HUES64 (cell line): Measurements from ENCODE around the gene ABITRAM.
A peak's percentile ranks its signal among the peaks of the same experiment; 100 is the strongest.

Experiments
- H3K27ac ChIP-seq: 2 replicates; pipeline ENCODE4 v1.7.0; 2013; ENCODE audit warnings: low read depth, low read length, inconsistent platforms
- H3K27me3 ChIP-seq: 2 replicates; pipeline ENCODE4 v1.6.1; 2013; ENCODE audit warnings: mild to moderate bottlenecking, low read length; ENCODE audit not compliant: insufficient read depth
- H3K36me3 ChIP-seq: 2 replicates; pipeline ENCODE4 v1.6.1; 2013; ENCODE audit warnings: mild to moderate bottlenecking, low read length; ENCODE audit not compliant: insufficient read depth
- H3K4me1 ChIP-seq: 2 replicates; pipeline ENCODE4 v1.6.1; 2013; ENCODE audit warnings: mild to moderate bottlenecking, low read length, moderate library complexity; ENCODE audit not compliant: insufficient read depth
- H3K4me3 ChIP-seq: 2 replicates; pipeline ENCODE4 v1.5.1; 2013; ENCODE audit warnings: mild to moderate bottlenecking, low read length, moderate library complexity
- H3K9ac ChIP-seq: 2 replicates; pipeline ENCODE4 v1.6.1; 2013; ENCODE audit warnings: mild to moderate bottlenecking, low read depth, low read length
- H3K9me3 ChIP-seq: 2 replicates; pipeline ENCODE4 v1.6.1; 2013; ENCODE audit warnings: low read depth, low read length; ENCODE audit not compliant: insufficient read depth
- WGBS: fragments of 150-250, 120-280 bp; methylation state at CpG from one replicate; pipeline ENCODE4 v1.1.7; 2013; ENCODE audit warnings: missing lambda C conversion rate; 5-methylcytosine and 5-hydroxymethylcytosine counted together

ABITRAM gene

DNA sequence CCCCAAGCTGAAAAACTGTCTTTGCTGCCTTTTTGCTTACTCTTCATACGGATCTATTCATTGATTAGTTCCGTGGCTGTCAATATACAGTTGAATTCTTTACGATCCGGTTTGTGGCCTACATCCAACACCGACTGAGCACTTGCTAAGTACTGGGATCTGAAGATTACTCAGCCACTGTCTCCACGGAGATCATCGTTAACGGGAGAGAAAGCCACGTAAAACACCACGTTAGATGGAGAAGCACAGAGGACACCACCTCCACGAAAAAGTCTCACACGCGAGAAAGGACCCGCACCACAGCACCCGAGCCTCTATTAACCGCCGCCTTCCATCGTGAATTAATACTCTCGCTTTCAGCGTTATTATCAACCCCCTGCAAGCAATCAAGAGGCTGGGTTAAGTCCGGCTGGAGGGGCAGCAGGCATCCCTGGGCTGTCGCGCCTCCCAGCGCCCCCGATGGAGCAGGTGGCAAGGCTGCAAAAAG, 926 bp upstream of the ABITRAM start:
- Histone ChIP-seq H3K4me3 (peak overlapping the region; percentile 95), H3K9ac (peak overlapping the region; percentile 90), H3K27me3 (no peaks in the 10 kb centered on the region), H3K9me3 (no peaks in the 10 kb centered on the region), H3K27ac (peak overlapping the region; percentile 93), H3K4me1 (peaks cover 6% of the 10 kb centered on the region), H3K36me3 (peaks cover 30% of the 10 kb centered on the region)
- 3% methylated on average over 25 of the region's 25 CpGs for WGBS

DNA sequence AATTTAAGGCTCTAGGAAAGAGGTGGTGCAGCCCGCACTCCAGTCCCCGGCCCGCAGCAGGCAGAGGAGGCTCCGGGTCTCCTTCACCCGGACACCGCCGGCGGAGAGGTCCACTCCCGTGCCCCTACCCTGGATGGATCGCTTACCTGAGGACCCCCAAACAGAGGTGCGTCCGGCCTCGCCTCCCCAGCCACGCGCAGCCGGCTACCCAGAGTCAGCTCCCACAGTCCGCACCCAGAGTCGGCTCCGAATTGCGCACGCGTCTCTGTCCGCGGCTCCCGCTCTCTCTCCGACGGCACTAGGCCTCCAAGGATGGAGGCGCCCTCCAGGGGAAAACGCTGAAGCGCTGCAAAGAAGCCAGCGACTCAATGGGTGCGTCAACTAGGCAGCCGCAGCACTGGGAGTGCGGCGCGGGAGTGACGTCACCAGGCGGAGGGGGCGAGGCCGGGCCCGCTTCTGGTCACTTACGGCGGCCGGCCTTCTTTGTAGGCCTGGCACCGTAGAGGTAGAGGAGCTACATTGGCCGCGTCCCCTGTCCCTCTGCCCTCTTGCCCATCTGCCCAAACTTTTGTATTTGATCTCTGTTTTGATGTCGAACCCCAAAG, 380 bp upstream of the ABITRAM start, which contains the start of gene ELP1:
Gene ELP1 (minus strand): TSS at position 407 of the 605 bp plus-strand sequence. CDS start 2,978 bp downstream, outside the sequence.
- H3K36me3 ChIP-seq: peaks cover 26% of the 10 kb centered on the region
- peak within 1 kb of the TSS; percentile 90 for H3K9ac ChIP-seq
- under 1% methylated on average over 47 of the region's 48 CpGs for WGBS
- peak within 1 kb of the TSS; percentile 93 for H3K27ac ChIP-seq
- peaks cover 6% of the 10 kb centered on the region for H3K4me1 ChIP-seq
- H3K27me3 ChIP-seq: no peaks in the 10 kb centered on the region
- peak within 1 kb of the TSS; percentile 95 for H3K4me3 ChIP-seq
- no peaks in the 10 kb centered on the region for H3K9me3 ChIP-seq

DNA sequence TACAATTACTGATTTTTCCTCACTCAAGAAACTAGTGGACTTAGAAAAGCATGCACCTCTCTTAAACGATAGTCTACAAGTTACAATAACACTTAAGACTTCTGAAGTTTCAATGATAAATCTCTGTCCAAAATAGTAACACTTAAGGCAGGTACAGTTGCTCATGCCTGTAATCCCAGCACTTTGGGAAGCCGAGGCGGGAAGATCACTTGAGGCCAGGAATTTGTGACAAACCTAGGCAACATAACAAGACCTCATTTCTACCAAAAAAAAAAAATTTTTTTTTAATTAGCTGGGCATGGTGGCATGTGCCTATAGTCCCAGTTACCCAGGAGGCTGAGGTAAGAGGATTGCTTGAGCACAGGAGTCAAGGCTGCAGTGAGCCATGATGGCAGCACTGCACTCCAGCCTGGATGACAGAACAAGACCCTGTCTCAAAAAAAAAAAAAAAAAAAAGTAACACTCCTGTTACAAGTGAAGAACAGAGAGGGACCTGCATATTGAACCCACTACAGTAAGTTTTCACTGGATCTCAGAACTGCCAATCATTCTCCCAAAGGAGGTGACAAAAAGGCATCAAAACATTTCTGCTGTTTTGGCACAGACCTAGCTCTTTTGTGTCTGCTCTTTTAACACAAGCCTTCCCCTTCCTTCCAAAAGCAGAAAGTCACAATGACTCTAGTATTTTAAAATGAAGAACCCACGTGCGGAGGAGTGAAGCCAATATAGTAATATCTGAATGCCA, 3.5 kb downstream of the ABITRAM start:
- no peak overlapping the region for H3K9ac ChIP-seq
- no peak overlapping the region for H3K27ac ChIP-seq
- H3K9me3 ChIP-seq: no peaks in the 10 kb centered on the region
- no peak overlapping the region for H3K4me3 ChIP-seq
- WGBS: 97% methylated on average over 5 of the region's 5 CpGs
- H3K4me1 ChIP-seq: peaks cover 3% of the 10 kb centered on the region
- H3K36me3 ChIP-seq: peaks cover 43% of the 10 kb centered on the region
- no peaks in the 10 kb centered on the region for H3K27me3 ChIP-seq

DNA sequence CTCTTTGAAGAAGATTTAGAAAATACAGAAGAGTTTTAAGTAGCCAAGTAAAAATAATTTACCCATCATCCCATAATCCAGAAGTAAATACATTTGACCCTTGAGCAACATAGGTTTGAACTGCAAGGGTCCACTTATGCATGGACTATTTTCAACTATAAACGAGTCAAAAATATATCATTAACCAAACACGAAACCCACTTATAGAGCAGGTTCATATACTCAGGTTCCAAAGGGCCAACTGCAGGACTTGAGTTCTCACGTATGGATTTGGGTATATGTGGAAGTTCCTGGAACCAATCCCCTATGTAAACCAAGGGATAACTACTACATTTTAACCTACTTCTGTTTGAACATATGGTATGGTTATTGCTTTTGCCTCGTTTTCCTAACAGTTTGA, 5.8 kb downstream of the ABITRAM start:
- no peak overlapping the region for H3K9ac ChIP-seq
- 100% methylated on average over 2 of the region's 4 CpGs for WGBS
- no peaks in the 10 kb centered on the region for H3K9me3 ChIP-seq
- no peak overlapping the region for H3K4me3 ChIP-seq
- no peaks in the 10 kb centered on the region for H3K4me1 ChIP-seq
- no peaks in the 10 kb centered on the region for H3K27me3 ChIP-seq
- peaks cover 59% of the 10 kb centered on the region for H3K36me3 ChIP-seq
- no peak overlapping the region for H3K27ac ChIP-seq

DNA sequence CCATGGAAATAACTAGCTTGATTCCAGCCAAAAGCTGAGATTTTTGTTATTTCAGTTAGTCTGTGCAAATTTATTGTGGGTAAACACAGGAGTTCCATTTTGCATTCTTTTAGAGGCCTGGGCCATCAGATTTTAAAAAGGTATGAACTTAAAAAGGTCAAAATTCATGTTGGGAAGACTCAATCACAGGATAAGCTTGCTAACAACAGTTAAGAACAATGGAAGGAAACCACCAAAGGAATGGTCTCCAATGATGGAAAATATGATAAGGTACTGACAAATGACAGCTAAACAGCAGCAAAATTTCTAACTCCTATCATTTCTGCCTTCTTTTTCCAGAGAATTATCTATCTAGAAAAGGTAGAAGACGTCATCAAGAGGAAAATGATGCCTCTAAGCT, 16.0 kb downstream of the ABITRAM start:
- H3K9ac ChIP-seq: no peak overlapping the region
- H3K27ac ChIP-seq: no peak overlapping the region
- peaks cover 36% of the 10 kb centered on the region for H3K36me3 ChIP-seq
- H3K4me1 ChIP-seq: no peaks in the 10 kb centered on the region
- no peaks in the 10 kb centered on the region for H3K27me3 ChIP-seq
- no peak overlapping the region for H3K4me3 ChIP-seq
- no peaks in the 10 kb centered on the region for H3K9me3 ChIP-seq
- 86% methylated on average over 1 of the region's 1 CpG for WGBS

DNA sequence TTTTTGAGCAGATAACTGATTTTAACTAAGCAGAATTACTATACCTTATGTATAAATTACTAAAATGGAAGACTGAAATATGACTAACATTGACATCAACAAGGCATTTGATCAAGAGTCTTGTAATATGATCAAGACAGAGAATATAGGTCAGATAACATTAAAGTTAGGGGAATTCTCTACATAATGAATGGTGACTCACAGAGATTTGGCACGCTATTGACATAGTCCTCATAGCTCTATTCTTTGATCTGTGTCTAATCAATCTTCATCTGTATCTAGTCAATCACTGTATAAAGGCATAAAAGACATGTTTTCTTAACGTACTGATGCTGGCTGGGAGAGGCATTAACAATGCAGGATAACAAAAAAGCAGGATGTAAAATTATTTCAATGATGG, 17.4 kb downstream of the ABITRAM start:
- Histone ChIP-seq H3K36me3 (peaks cover 33% of the 10 kb centered on the region), H3K27ac (no peak overlapping the region), H3K27me3 (no peaks in the 10 kb centered on the region), H3K4me3 (no peak overlapping the region), H3K9me3 (no peaks in the 10 kb centered on the region), H3K4me1 (no peaks in the 10 kb centered on the region), H3K9ac (no peak overlapping the region)
- WGBS: 96% methylated on average over 2 of the region's 2 CpGs

DNA sequence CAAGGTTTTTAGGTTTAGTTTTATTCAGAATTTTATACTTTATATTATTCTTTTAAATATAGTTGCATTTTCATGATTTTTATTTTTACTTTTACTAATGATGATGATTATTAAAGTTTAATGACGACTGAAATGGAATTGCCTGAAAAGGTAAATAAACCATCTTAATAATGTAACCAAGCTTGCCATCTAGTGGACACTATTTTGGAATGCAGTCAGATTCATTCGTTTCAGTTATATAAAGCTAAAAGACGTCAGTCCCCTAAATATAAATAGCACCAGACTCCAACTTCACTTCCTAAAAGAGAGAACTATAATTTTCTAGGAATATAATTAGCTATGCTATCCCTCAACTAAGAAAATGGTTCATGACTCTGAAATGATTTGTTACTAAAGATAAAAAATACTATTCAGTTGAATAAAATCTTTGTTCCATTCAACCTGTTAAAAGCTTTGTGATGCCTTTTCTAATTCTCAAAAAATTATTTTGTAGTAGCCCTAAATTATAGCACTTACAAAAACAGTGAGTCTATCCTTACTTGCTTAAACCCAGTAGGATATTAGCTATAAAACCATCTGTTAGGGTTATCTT, 19.9 kb downstream of the ABITRAM start:
- Histone ChIP-seq H3K4me3 (no peak overlapping the region), H3K27ac (no peak overlapping the region), H3K9ac (no peak overlapping the region), H3K27me3 (no peaks in the 10 kb centered on the region), H3K4me1 (no peaks in the 10 kb centered on the region), H3K36me3 (peaks cover 22% of the 10 kb centered on the region), H3K9me3 (no peaks in the 10 kb centered on the region)
- WGBS: 71% methylated on average over 1 of the region's 3 CpGs

DNA sequence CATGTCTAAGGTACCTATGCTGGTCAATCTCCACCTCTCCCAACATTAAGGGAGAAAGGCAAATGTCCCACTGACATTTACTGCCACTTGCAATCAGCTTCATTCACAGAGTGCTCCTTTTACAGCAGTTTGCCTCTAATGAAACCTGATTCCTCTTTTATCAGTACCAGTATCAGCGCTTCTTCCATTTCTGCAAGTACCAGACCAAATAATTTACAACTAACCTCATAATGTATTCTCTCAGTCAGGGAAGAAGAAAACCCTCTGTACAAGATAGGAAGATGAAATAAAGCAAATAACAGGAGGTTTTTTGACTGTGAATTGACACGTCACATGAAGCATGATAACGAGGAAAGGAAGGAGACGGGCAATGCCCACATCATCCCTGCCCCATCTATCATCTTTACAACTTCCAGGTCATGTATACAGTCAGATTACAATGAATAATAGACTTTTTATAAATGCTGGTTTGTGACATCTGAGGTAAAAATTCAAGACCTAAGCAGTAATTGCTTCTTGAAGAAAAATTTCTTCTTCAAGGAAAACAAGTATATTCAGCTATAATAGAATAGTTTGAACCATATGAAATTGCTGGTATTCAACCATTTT, 21.9 kb downstream of the ABITRAM start:
- 96% methylated on average over 2 of the region's 4 CpGs for WGBS
- Histone ChIP-seq H3K27me3 (no peaks in the 10 kb centered on the region), H3K9ac (no peak overlapping the region), H3K9me3 (no peaks in the 10 kb centered on the region), H3K36me3 (peaks cover 23% of the 10 kb centered on the region), H3K27ac (no peak overlapping the region), H3K4me1 (no peaks in the 10 kb centered on the region), H3K4me3 (no peak overlapping the region)

DNA sequence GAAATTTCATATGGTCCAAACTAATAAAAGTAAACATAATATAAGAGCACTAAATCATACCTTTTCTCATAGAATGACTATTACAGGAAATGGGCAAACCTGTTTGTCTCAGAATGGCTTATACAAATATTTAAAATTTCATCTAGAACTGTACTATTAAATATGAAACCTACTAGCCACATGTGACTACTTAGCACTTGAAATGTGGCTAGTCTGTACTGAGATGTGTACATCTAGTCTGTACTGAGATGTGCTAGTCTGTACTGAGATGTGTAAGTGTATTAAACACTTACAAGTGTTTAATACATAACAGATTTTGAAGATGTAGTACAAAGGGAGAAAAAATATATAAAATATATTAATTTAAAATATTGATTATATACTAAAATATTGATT, 22.4 kb downstream of the ABITRAM start:
- H3K9ac ChIP-seq: no peak overlapping the region
- H3K36me3 ChIP-seq: peaks cover 23% of the 10 kb centered on the region
- H3K4me3 ChIP-seq: no peak overlapping the region
- no peaks in the 10 kb centered on the region for H3K4me1 ChIP-seq
- H3K9me3 ChIP-seq: no peaks in the 10 kb centered on the region
- no peak overlapping the region for H3K27ac ChIP-seq
- no peaks in the 10 kb centered on the region for H3K27me3 ChIP-seq

DNA sequence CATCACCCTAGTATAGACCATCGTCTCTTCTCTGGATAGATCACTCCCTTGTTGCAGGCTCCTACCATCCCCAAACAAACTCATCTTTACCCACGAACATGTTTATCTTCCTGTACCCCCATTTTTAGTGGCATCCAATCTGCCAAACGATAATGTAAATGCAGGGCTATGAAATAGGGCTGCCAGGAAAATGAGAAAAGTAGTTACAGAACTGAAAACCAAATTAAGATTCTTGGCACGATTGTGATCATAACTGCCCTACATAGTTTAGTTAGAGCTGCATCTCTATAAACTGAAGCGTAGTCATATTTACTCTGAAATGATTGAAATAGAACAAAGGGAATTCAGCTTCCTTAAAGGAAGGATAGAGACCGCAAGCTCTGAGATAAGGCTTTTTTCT, 26.1 kb downstream of the ABITRAM start:
- H3K4me3 ChIP-seq: no peak overlapping the region
- no peaks in the 10 kb centered on the region for H3K27me3 ChIP-seq
- H3K27ac ChIP-seq: no peak overlapping the region
- no peaks in the 10 kb centered on the region for H3K4me1 ChIP-seq
- peaks cover 29% of the 10 kb centered on the region for H3K36me3 ChIP-seq
- 75% methylated on average over 5 of the region's 6 CpGs for WGBS
- no peak overlapping the region for H3K9ac ChIP-seq
- H3K9me3 ChIP-seq: no peaks in the 10 kb centered on the region

DNA sequence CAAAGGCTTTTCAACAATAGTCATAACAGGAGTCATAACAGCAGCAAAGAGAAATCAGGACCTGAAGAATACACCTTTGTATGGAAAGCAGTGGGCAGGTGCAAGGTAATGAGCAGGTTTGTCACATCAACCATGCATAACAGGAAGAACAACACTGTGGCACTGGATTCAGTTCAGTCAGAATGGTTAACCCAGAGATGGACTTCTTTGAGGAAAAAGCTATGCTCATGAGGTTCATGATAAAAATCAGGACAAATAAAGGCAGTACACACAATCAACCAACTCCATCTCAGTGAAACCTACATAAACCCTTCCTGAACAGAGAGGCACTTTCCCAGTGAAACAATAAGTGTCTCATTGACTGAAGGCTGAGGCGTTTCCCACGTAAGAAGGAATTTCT, 27.0 kb downstream of the ABITRAM start:
- WGBS: 95% methylated on average over 2 of the region's 2 CpGs
- no peaks in the 10 kb centered on the region for H3K9me3 ChIP-seq
- H3K36me3 ChIP-seq: peaks cover 37% of the 10 kb centered on the region
- H3K27ac ChIP-seq: no peak overlapping the region
- no peak overlapping the region for H3K4me3 ChIP-seq
- no peaks in the 10 kb centered on the region for H3K4me1 ChIP-seq
- no peaks in the 10 kb centered on the region for H3K27me3 ChIP-seq
- H3K9ac ChIP-seq: no peak overlapping the region
